DND-41 (cell line): ENCODE results near the gene ZNF133.

ENCODE experiments used
- CTCF ChIP-seq: IDR thresholded peaks from 2 replicates; pipeline ENCODE4 v1.5.1; 2012; ENCODE audit warnings: borderline replicate concordance, low read length, moderate library complexity, mild to moderate bottlenecking; ENCODE audit not compliant: poor library complexity, severe bottlenecking; ENCODE audit errors: extremely low read depth
- EZH2 ChIP-seq: IDR thresholded peaks from 3 replicates; pipeline ENCODE4 v1.6.1; 2012; ENCODE audit warnings: borderline replicate concordance, low read depth, mild to moderate bottlenecking, moderate library complexity, low read length, inconsistent platforms; ENCODE audit not compliant: severe bottlenecking

- TF ChIP-seq CTCF = no peak
- TF ChIP-seq EZH2 = no peak
Measured at GRCh38 chr20:18321316-18321715, 33.0 kb downstream of the ZNF133 start.
